Ammon's horn (tissue), 1 donor: ENCODE measurements around the gene RBMY1E.
"Not testable (repeated sequence)": the region's sequence is repeated elsewhere in the genome, so short reads cannot be mapped to it uniquely, and the experiment has no call there.

Source experiments
- DNase-seq: peaks from one replicate; pipeline ENCODE4 v3.0.0-alpha.2; 2016; ENCODE audit warnings: low spot score

RBMY1E gene

DNA sequence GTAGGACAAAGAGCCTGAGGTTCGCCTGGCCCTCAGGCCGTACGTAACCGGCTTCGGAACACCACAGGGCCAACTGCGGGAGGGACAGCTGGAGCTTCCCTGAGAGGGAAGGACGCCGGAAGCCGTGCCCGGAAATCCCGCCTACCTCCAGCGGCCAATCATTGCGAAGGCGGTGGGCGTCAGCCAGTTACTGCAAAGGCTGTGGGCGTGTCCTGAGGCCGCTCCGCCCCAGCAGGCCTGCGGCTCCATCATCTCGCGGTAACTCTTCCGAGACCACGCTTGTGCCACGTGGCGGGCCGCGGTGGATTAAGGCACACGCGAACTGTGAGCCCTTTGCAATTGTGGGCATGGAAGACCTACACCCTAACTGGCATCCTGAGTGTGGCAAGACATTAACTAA is at the start of gene RBMY1E:
RBMY1E (minus strand) TSS at position 101 of the 400 bp plus-strand sequence. CDS start 1,978 bp downstream, outside the sequence.
- not testable (repeated sequence) for DNase-seq

DNA sequence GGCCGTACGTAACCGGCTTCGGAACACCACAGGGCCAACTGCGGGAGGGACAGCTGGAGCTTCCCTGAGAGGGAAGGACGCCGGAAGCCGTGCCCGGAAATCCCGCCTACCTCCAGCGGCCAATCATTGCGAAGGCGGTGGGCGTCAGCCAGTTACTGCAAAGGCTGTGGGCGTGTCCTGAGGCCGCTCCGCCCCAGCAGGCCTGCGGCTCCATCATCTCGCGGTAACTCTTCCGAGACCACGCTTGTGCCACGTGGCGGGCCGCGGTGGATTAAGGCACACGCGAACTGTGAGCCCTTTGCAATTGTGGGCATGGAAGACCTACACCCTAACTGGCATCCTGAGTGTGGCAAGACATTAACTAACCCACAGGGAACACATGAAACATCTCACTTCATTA is 23.4 kb downstream of the RBMY1E start, which contains the start of gene RBMY1D:
RBMY1D (minus strand) TSS at position 101 of the 400 bp plus-strand sequence. CDS start 2,013 bp downstream, outside the sequence.
- DNase-seq = not testable (repeated sequence)

- not testable (repeated sequence) for DNase-seq
These were observed 48.3 kb downstream of the RBMY1E start for GRCh38 chrY:21869407-21870076.
